ENCODE measurements around the gene RBMS1.

Gene RBMS1

GRCh38 chr2:160532388-160532787, 38.8 kb upstream of the RBMS1 start:
- no peak overlapping the region for H3K27ac ChIP-seq (replicated peaks)
- TF ChIP-seq GABPA (IDR thresholded peaks at IDR 0.05; ENCODE audit: low read depth) (no peak), CTCF (IDR thresholded peaks at IDR 0.05; ENCODE audit: insufficient read depth, low read length) (no peak), POLR2AphosphoS5 (IDR thresholded peaks at IDR 0.05; ENCODE audit: low read depth) (no peak), SPI1 (IDR thresholded peaks at IDR 0.05; ENCODE audit: borderline replicate concordance, low read depth) (no peak), REST (IDR thresholded peaks at IDR 0.05; ENCODE audit: insufficient replicate concordance, low read depth) (no peak)
- no peak for DNase-seq (ENCODE audit: low read depth in 1 of 2, low spot score in 1 of 2)
- no peak overlapping the region for H3K4me3 ChIP-seq (replicated peaks; ENCODE audit: insufficient read depth, low read length)
- no peaks in the 10 kb centered on the region for H3K27me3 ChIP-seq (ENCODE audit: insufficient read depth, poor library complexity, severe bottlenecking)

- no peak for DNase-seq (ENCODE audit: low read depth in 1 of 2, low spot score in 1 of 2)
- Histone ChIP-seq H3K27ac (replicated peaks) (no peak overlapping the region), H3K27me3 (ENCODE audit: insufficient read depth, poor library complexity, severe bottlenecking) (no peaks in the 10 kb centered on the region), H3K4me3 (replicated peaks; ENCODE audit: insufficient read depth, low read length) (no peak overlapping the region)
- no peak for TF ChIP-seq POLR2AphosphoS5 (IDR thresholded peaks at IDR 0.05; ENCODE audit: low read depth)
- no peak for TF ChIP-seq REST (IDR thresholded peaks at IDR 0.05; ENCODE audit: insufficient replicate concordance, low read depth)
- no peak for TF ChIP-seq CTCF (IDR thresholded peaks at IDR 0.05; ENCODE audit: insufficient read depth, low read length)
- no peak for TF ChIP-seq GABPA (IDR thresholded peaks at IDR 0.05; ENCODE audit: low read depth)
Measured at GRCh38 chr2:160522951-160523710, 29.5 kb upstream of the RBMS1 start.

GRCh38 chr2:160517731-160518130, 24.1 kb upstream of the RBMS1 start:
- Histone ChIP-seq H3K4me3 (replicated peaks; ENCODE audit: insufficient read depth, low read length) (no peak overlapping the region), H3K27me3 (ENCODE audit: insufficient read depth, poor library complexity, severe bottlenecking) (no peaks in the 10 kb centered on the region), H3K27ac (replicated peaks) (no peak overlapping the region)
- DNase-seq (ENCODE audit: low read depth in 1 of 2, low spot score in 1 of 2) = no peak
- TF ChIP-seq POLR2AphosphoS5 (IDR thresholded peaks at IDR 0.05; ENCODE audit: low read depth) = no peak
- TF ChIP-seq REST (IDR thresholded peaks at IDR 0.05; ENCODE audit: insufficient replicate concordance, low read depth) = no peak
- no peak for TF ChIP-seq CTCF (IDR thresholded peaks at IDR 0.05; ENCODE audit: insufficient read depth, low read length)
- no peak for TF ChIP-seq GABPA (IDR thresholded peaks at IDR 0.05; ENCODE audit: low read depth)
- no peak for TF ChIP-seq SPI1 (IDR thresholded peaks at IDR 0.05; ENCODE audit: borderline replicate concordance, low read depth)

All from HL-60 (cell line).